Measurements from ENCODE around the gene LARGE2.
"Not testable (repeated sequence)": the region's sequence is repeated elsewhere in the genome, so short reads cannot be mapped to it uniquely, and the experiment has no call there.

The LARGE2 gene

DNA sequence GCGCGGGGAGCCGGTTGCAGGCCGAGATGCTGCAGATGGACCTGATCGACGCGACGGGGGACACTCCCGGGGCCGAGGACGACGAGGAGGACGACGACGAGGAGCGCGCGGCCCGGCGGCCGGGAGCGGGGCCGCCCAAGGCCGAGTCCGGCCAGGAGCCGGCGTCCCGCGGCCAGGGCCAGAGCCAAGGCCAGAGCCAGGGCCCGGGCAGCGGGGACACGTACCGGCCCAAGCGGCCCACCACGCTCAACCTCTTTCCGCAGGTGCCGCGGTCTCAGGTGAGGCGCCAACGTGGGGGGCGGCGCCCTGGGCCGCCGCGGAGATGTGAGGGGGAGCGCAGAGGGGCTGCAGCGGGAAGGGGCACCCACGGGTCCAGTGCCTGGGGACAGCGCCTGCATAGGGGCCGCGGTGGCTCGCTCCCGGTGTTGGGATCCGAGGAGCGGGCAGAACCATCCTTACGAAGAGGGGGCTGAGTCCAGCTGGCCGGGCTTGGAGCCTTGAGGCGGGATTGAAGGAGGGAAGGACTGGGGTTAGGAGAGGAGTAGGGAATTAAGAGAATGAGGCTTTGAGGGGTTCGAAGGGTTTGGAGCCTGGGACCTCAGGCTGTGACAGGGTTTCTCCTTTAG, 22.2 kb upstream of the LARGE2 start:
- Histone ChIP-seq H3K4me3 (ENCODE audit: low read length) (peak overlapping the region; percentile 73), H3K4me1 (ENCODE audit: control insufficient read depth, low read length) (peaks cover 12% of the 10 kb centered on the region), H3K27me3 (ENCODE audit: control insufficient read depth, low read length) (peaks cover 37% of the 10 kb centered on the region), H3K4me2 (ENCODE audit: low read length) (peak overlapping the region; percentile 82)
- H3K36me3 ChIP-seq (ENCODE audit: control insufficient read depth, low read length); H3K9me2 ChIP-seq (replicated peaks; ENCODE audit: control insufficient read depth, low read length); H3K27ac ChIP-seq (ENCODE audit: low read depth, low read length); H3K79me2 ChIP-seq (ENCODE audit: control insufficient read depth, low read length); H4K20me1 ChIP-seq (ENCODE audit: control insufficient read depth, insufficient read depth, low read depth, low read length); H3K9me3 ChIP-seq (ENCODE audit: control insufficient read depth, insufficient read depth, low read length); H3F3A ChIP-seq (ENCODE audit: control insufficient read depth, insufficient read depth): not testable (repeated sequence)
- peak; percentile 22; the same call in 1 of the 2 replicates for TF ChIP-seq EZH2phosphoT487 (IDR thresholded peaks at IDR 0.05; ENCODE audit: borderline replicate concordance, low read length)

DNA sequence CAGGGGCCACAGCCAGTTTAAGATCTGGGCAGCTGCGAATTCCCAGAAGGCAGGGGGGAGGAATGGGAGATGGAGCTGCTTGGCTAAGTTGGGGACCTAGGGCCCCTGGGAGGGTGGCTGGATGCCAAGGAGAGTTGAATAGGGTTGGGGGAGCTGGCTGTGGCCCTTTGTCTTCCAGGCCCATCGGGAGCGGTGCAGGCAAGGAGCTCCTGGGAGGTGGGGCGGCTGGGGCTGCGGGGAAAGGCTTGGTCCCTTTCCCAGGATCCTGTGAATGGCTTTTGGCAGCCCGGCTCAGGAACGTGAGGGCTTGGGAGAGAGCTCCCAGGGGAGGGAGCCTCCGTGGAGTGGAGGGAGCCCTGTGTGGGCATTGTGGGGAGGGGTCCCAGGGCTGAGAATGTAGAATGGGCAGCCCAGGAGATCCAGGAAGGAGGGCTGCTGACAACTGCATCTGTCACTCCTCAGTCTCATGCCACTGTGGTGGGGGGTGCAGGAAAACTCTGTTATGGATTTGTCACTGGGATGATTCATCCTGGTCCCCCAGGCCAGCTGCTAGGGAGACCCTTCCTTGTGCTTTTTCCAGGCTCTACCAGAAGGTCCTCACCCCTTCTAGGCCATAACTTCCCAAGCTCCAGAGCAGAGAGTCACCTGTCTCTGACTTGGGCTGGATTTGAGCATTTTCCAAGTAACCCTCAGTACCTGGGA, 21.4 kb upstream of the LARGE2 start:
- Histone ChIP-seq H3K4me1 (ENCODE audit: control insufficient read depth, low read length) (peaks cover 14% of the 10 kb centered on the region), H3F3A (ENCODE audit: control insufficient read depth, insufficient read depth) (no peaks in the 10 kb centered on the region), H3K4me3 (ENCODE audit: low read length) (no peak overlapping the region), H3K4me2 (ENCODE audit: low read length) (no peak overlapping the region), H3K36me3 (ENCODE audit: control insufficient read depth, low read length) (no peaks in the 10 kb centered on the region), H3K9me2 (replicated peaks; ENCODE audit: control insufficient read depth, low read length) (no peaks in the 10 kb centered on the region), H3K9me3 (ENCODE audit: control insufficient read depth, insufficient read depth, low read length) (no peaks in the 10 kb centered on the region), H3K27ac (ENCODE audit: low read depth, low read length) (no peak overlapping the region), H3K79me2 (ENCODE audit: control insufficient read depth, low read length) (no peaks in the 10 kb centered on the region), H4K20me1 (ENCODE audit: control insufficient read depth, insufficient read depth, low read depth, low read length) (no peaks in the 10 kb centered on the region), H3K27me3 (ENCODE audit: control insufficient read depth, low read length) (peaks cover 37% of the 10 kb centered on the region)
- TF ChIP-seq, protein P1, sequence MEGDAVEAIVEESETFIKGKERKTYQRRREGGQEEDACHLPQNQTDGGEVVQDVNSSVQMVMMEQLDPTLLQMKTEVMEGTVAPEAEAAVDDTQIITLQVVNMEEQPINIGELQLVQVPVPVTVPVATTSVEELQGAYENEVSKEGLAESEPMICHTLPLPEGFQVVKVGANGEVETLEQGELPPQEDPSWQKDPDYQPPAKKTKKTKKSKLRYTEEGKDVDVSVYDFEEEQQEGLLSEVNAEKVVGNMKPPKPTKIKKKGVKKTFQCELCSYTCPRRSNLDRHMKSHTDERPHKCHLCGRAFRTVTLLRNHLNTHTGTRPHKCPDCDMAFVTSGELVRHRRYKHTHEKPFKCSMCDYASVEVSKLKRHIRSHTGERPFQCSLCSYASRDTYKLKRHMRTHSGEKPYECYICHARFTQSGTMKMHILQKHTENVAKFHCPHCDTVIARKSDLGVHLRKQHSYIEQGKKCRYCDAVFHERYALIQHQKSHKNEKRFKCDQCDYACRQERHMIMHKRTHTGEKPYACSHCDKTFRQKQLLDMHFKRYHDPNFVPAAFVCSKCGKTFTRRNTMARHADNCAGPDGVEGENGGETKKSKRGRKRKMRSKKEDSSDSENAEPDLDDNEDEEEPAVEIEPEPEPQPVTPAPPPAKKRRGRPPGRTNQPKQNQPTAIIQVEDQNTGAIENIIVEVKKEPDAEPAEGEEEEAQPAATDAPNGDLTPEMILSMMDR (IDR thresholded peaks at IDR 0.05; ENCODE audit: low read depth, low read length, poor library complexity, severe bottlenecking), result no peak
- no peak for TF ChIP-seq EZH2phosphoT487 (IDR thresholded peaks at IDR 0.05; ENCODE audit: borderline replicate concordance, low read length)

DNA sequence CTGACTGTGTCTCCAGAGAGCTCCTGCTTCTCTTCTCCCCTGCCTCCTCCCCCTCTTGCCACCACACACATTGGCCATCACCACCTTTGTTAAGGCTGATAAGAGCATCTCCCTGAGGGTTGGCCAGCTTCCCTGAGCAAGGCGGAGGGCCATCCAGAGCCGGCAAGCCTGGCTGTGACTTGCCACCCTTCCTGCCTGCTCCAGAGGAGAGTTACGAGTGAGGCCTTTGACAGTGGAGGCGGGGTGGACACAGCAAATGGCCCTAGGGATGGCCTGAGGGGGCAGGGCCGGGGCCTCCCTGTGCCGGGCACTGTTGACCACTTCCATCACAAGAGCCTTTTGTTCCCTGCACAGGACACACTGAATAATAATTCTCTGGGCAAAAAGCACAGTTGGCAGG, 20.8 kb upstream of the LARGE2 start:
- H3F3A ChIP-seq (ENCODE audit: control insufficient read depth, insufficient read depth), result no peaks in the 10 kb centered on the region
- no peaks in the 10 kb centered on the region for H3K9me3 ChIP-seq (ENCODE audit: control insufficient read depth, insufficient read depth, low read length)
- H3K4me3 ChIP-seq (ENCODE audit: low read length), result no peak overlapping the region
- H3K9me2 ChIP-seq (replicated peaks; ENCODE audit: control insufficient read depth, low read length), result no peaks in the 10 kb centered on the region
- peaks cover 37% of the 10 kb centered on the region for H3K27me3 ChIP-seq (ENCODE audit: control insufficient read depth, low read length)
- H3K4me1 ChIP-seq (ENCODE audit: control insufficient read depth, low read length), result peaks cover 18% of the 10 kb centered on the region
- H3K36me3 ChIP-seq (ENCODE audit: control insufficient read depth, low read length), result no peaks in the 10 kb centered on the region
- H3K4me2 ChIP-seq (ENCODE audit: low read length), result no peak overlapping the region
- no peaks in the 10 kb centered on the region for H4K20me1 ChIP-seq (ENCODE audit: control insufficient read depth, insufficient read depth, low read depth, low read length)
- H3K27ac ChIP-seq (ENCODE audit: low read depth, low read length), result no peak overlapping the region
- TF ChIP-seq, protein P1 (IDR thresholded peaks at IDR 0.05; ENCODE audit: low read depth, low read length, poor library complexity, severe bottlenecking), result no peak
- no peak for TF ChIP-seq EZH2phosphoT487 (IDR thresholded peaks at IDR 0.05; ENCODE audit: borderline replicate concordance, low read length)
- no peaks in the 10 kb centered on the region for H3K79me2 ChIP-seq (ENCODE audit: control insufficient read depth, low read length)

Measured in DOHH2 (cell line).